ENCODE data around the gene MTMR12.
A peak's percentile ranks its signal among the peaks of the same experiment; 100 is the strongest.

Gene MTMR12

DNA sequence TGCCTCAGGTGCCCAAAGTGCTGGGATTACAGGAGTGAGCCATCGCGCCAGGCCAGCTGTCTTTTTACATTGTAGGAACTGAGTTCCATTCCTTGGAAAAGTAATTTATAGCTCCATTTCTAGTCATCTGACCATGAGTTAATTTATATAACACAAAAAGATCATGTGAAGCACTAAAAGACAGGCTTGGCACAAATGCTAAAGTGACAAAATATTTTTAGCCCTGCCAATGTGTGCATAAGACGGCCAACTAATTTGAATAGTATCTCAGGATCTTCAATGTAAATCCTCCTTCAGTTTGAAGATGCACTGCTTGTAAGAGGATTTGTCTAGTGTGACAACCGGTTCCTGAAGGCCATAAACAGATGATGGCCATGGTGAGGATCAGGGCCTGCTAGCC, 49.1 kb downstream of the MTMR12 start:
- TF ChIP-seq, protein P1, sequence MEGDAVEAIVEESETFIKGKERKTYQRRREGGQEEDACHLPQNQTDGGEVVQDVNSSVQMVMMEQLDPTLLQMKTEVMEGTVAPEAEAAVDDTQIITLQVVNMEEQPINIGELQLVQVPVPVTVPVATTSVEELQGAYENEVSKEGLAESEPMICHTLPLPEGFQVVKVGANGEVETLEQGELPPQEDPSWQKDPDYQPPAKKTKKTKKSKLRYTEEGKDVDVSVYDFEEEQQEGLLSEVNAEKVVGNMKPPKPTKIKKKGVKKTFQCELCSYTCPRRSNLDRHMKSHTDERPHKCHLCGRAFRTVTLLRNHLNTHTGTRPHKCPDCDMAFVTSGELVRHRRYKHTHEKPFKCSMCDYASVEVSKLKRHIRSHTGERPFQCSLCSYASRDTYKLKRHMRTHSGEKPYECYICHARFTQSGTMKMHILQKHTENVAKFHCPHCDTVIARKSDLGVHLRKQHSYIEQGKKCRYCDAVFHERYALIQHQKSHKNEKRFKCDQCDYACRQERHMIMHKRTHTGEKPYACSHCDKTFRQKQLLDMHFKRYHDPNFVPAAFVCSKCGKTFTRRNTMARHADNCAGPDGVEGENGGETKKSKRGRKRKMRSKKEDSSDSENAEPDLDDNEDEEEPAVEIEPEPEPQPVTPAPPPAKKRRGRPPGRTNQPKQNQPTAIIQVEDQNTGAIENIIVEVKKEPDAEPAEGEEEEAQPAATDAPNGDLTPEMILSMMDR (conservative IDR thresholded peaks at IDR 0.05; ENCODE audit: low read length): no peak
- DNase-seq (ENCODE audit: low read depth): no peak
- H3K4me3 ChIP-seq (ENCODE audit: low read length): no peak overlapping the region

GRCh38 chr5:32261198-32261597, 51.5 kb downstream of the MTMR12 start:
- H3K4me3 ChIP-seq (ENCODE audit: low read length): no peak overlapping the region
- TF ChIP-seq, protein P1 (conservative IDR thresholded peaks at IDR 0.05; ENCODE audit: low read length): no peak
- no peak for DNase-seq (ENCODE audit: low read depth)

DNA sequence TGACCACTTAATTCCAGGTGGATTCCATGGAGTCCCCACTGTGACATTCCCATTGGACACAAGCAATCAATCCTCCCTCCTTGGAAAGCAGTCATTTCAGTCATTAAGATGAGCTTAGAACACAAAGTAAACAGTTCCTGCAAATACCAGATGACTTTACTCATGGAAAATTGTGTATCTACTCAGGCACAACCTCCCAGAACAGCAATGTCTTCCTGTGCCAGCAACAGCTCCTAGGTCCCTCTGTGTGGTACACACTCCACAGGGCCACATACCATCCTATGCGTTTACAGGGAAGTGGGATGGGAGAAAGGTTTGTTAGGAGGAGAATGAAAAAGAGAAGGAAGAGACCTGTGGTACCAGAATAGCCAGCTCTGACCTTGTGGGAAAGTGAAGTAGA, 53.7 kb downstream of the MTMR12 start:
- TF ChIP-seq, protein P1 (conservative IDR thresholded peaks at IDR 0.05; ENCODE audit: low read length): no peak
- H3K4me3 ChIP-seq (ENCODE audit: low read length): no peak overlapping the region
- no peak for DNase-seq (ENCODE audit: low read depth)

- TF ChIP-seq, protein P1 (conservative IDR thresholded peaks at IDR 0.05; ENCODE audit: low read length): no peak
- no peak overlapping the region for H3K4me3 ChIP-seq (ENCODE audit: low read length)
These were observed 54.3 kb downstream of the MTMR12 start for GRCh38 chr5:32258424-32258823.

DNA sequence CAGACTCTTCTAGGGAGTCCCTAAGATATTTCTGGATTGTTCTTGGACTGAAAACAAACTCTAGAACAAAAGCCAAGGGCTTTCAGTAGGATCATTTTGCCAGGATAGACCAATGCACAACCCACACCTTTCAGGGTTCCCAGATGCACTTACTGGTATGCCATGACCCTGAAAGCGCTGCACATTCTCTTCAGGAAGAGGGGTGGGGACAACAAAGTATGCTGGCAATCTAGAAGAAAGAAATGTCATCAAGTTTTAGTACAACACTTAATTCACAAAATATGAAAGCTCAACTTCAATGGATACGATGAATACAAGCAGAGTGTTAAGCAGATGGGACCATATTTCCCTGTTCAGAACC, 57.2 kb downstream of the MTMR12 start:
- DNase-seq (ENCODE audit: low read depth): no peak
- H3K4me3 ChIP-seq (ENCODE audit: low read length): no peak overlapping the region
- TF ChIP-seq, protein P1 (conservative IDR thresholded peaks at IDR 0.05; ENCODE audit: low read length): no peak

More at GRCh38 chr5:32258424-32258823, 54.3 kb downstream of the MTMR12 start:
- DNase-seq (ENCODE audit: low read depth): no peak

DNA sequence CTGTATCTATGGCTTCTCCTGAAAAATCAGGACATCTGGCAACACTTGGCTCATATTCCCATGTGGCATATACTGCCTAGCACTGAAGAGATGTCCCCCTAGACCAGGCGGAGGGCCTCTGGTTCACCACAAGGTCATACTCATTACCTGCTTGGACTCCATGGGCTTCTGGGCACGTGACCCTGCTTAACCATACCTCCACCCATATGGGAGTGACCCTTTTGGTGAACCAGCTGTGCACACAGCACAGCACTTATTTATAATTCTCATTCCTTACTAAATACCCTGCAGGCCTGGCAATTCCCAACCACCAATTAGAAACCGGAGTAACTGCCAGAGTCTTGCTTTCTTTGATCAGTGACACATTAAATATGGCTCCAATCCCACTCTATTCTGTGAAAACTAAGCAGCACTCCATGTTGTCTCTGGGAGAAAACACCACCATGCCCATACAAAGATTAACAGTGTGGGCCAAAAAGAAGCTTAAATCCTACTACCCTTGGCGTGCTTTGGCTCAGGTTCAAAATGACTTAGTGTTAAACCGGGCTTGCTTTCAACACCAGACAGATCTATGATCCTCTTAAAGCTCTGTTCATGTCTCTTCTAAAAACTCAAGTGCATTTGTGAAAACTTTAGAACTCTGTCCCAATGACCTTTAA, 57.7 kb downstream of the MTMR12 start:
- TF ChIP-seq, protein P1 (conservative IDR thresholded peaks at IDR 0.05; ENCODE audit: low read length): no peak
- peak; percentile 75 for DNase-seq (ENCODE audit: low read depth)
- no peak overlapping the region for H3K4me3 ChIP-seq (ENCODE audit: low read length)

GRCh38 chr5:32251871-32252458, 60.8 kb downstream of the MTMR12 start:
- no peak overlapping the region for H3K4me3 ChIP-seq (ENCODE audit: low read length)
- TF ChIP-seq, protein P1 (conservative IDR thresholded peaks at IDR 0.05; ENCODE audit: low read length): no peak
- DNase-seq (ENCODE audit: low read depth): no peak

All from AG10803 (cell line).